Measurements from ENCODE around the gene ZNF407.

ZNF407 gene

DNA sequence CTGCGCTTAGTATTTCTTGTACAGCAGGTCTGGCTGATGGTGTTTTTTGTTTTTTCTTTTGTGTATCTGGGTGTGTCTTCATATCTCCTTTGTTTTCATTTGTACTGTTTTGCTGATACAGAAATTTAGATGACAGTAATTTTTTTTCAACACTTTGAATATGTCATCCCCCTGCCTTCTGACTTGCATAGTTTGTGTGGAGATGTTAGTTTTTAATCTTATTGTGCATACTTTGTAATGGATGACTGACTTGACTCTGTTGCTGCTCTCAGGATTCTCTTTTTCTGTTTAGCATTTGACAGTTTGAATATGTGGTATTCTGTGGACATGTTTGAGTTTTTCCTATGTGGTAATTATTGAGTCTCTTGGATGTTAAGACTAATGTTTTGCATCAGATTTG, 161.3 kb downstream of the ZNF407 start:
- Mint-ChIP-seq H3K4me1 (ENCODE audit: low read depth) (peaks cover 3% of the 10 kb centered on the region), H3K9me3 (peaks cover 16% of the 10 kb centered on the region), H3K4me3 (no peak overlapping the region), H3K27ac (no peak overlapping the region), H3K36me3 (ENCODE audit: low read depth) (peaks cover 6% of the 10 kb centered on the region), H3K27me3 (ENCODE audit: low read depth) (no peaks in the 10 kb centered on the region)
- DNase-seq (ENCODE audit: low spot score), result no peak

DNA sequence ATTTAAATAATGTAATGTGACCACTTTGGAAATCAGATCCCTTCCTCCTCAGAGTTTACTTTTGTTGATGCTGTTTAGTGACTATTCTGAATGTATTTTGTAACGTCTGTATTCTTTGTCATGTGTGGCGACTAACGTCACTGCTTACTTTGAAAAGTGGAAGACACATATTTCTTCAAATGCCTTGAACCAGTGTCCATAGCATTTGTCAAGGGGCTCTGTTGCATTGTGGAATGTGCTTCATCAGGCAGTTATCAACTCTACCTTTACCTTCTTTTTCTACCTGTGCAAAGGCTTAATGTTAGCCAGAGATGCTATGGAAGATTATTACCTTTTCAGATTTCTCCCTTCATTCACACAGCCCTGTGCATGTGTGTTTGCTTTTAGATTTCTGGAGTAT, 162.4 kb downstream of the ZNF407 start:
- DNase-seq (ENCODE audit: low spot score), result no peak
- Mint-ChIP-seq H3K27ac (no peak overlapping the region), H3K4me1 (ENCODE audit: low read depth) (peaks cover 3% of the 10 kb centered on the region), H3K4me3 (no peak overlapping the region), H3K27me3 (ENCODE audit: low read depth) (no peaks in the 10 kb centered on the region), H3K36me3 (ENCODE audit: low read depth) (peaks cover 6% of the 10 kb centered on the region), H3K9me3 (peaks cover 18% of the 10 kb centered on the region)

GRCh38 chr18:74760436-74760835, 162.8 kb downstream of the ZNF407 start:
- no peak for DNase-seq (ENCODE audit: low spot score)
- Mint-ChIP-seq H3K9me3 (peaks cover 18% of the 10 kb centered on the region), H3K27ac (no peak overlapping the region), H3K4me3 (no peak overlapping the region), H3K4me1 (ENCODE audit: low read depth) (peaks cover 3% of the 10 kb centered on the region), H3K27me3 (ENCODE audit: low read depth) (no peaks in the 10 kb centered on the region), H3K36me3 (ENCODE audit: low read depth) (peaks cover 6% of the 10 kb centered on the region)

GRCh38 chr18:74766251-74766650, 168.6 kb downstream of the ZNF407 start:
- Mint-ChIP-seq H3K9me3 (peaks cover 4% of the 10 kb centered on the region), H3K27ac (no peak overlapping the region), H3K4me3 (no peak overlapping the region), H3K4me1 (ENCODE audit: low read depth) (no peaks in the 10 kb centered on the region), H3K36me3 (ENCODE audit: low read depth) (no peaks in the 10 kb centered on the region), H3K27me3 (ENCODE audit: low read depth) (no peaks in the 10 kb centered on the region)
- DNase-seq (ENCODE audit: low spot score), result no peak

GRCh38 chr18:74768096-74768495, 170.4 kb downstream of the ZNF407 start:
- Mint-ChIP-seq H3K4me3 (no peak overlapping the region), H3K4me1 (ENCODE audit: low read depth) (no peaks in the 10 kb centered on the region), H3K27me3 (ENCODE audit: low read depth) (no peaks in the 10 kb centered on the region)

GRCh38 chr18:74773171-74773624, 175.5 kb downstream of the ZNF407 start:
- no peak overlapping the region for H3K27ac Mint-ChIP-seq

More at GRCh38 chr18:74768096-74768495, 170.4 kb downstream of the ZNF407 start:
- Mint-ChIP-seq H3K27ac (no peak overlapping the region), H3K36me3 (ENCODE audit: low read depth) (no peaks in the 10 kb centered on the region), H3K9me3 (peaks cover 4% of the 10 kb centered on the region)
- DNase-seq (ENCODE audit: low spot score), result no peak

GRCh38 chr18:74774486-74774885, 176.8 kb downstream of the ZNF407 start:
- Mint-ChIP-seq H3K27me3 (ENCODE audit: low read depth) (no peaks in the 10 kb centered on the region), H3K9me3 (no peaks in the 10 kb centered on the region), H3K4me1 (ENCODE audit: low read depth) (no peaks in the 10 kb centered on the region), H3K27ac (no peak overlapping the region), H3K4me3 (no peak overlapping the region), H3K36me3 (ENCODE audit: low read depth) (no peaks in the 10 kb centered on the region)
- no peak for DNase-seq (ENCODE audit: low spot score)

More at GRCh38 chr18:74773171-74773624, 175.5 kb downstream of the ZNF407 start:
- Mint-ChIP-seq H3K9me3 (no peaks in the 10 kb centered on the region), H3K27me3 (ENCODE audit: low read depth) (no peaks in the 10 kb centered on the region), H3K4me3 (no peak overlapping the region), H3K4me1 (ENCODE audit: low read depth) (no peaks in the 10 kb centered on the region), H3K36me3 (ENCODE audit: low read depth) (no peaks in the 10 kb centered on the region)
- DNase-seq (ENCODE audit: low spot score), result no peak

DNA sequence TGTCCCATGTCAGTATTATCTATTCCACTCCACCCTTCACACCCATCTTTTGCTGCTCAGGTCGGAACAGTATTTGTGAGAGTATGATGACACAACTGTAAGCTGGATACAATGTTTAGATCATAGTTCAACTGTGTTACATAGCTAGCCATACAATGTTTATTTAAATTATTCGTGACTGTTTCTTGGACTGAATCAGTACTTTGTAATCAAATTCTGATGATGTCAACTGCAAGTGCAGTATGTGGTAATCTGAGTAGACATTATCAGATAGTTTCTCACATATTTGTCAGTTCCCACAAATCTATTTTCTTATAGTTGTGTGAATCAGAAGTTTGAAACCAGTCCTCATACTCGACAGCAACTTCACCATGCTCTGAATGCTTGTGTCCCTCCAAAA, 177.6 kb downstream of the ZNF407 start:
- Mint-ChIP-seq H3K4me3 (no peak overlapping the region), H3K27ac (no peak overlapping the region), H3K9me3 (no peaks in the 10 kb centered on the region), H3K4me1 (ENCODE audit: low read depth) (no peaks in the 10 kb centered on the region), H3K27me3 (ENCODE audit: low read depth) (no peaks in the 10 kb centered on the region), H3K36me3 (ENCODE audit: low read depth) (no peaks in the 10 kb centered on the region)
- no peak for DNase-seq (ENCODE audit: low spot score)

DNA sequence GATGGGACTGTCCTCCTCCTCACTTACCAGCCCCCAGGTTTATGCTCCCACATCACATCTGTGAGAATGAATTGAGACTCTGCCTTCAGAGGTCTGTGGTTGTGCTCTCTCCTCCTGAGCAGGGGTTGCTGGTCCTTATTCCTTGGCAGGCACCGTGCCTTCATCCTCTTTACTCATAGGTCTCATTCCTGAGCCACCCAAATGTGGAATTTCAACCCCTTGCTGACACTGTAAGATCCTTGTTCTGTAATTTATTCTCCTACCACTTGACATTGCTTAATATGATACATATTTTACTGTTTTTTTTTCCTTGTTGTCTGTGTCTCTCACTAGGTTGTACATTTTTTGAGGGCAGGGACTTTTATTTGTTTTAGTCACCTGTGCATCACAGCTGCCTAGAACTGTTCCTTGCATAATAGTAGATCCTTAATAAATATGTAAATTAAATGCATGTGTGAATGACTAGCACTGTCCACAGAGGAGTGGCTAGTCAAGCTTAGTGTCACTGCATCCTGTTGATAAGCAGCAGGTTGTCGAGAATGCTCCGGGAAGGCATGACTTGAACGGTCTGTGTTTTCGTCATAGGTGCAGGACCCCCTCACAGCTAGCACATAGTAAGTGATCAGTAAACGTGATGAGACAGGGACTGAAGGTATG, 180.6 kb downstream of the ZNF407 start:
- H3K4me3 Mint-ChIP-seq, result no peak overlapping the region
- no peak overlapping the region for H3K27ac Mint-ChIP-seq

GRCh38 chr18:74784752-74785151, 187.1 kb downstream of the ZNF407 start:
- DNase-seq (ENCODE audit: low spot score), result no peak
- Mint-ChIP-seq H3K9me3 (no peaks in the 10 kb centered on the region), H3K4me3 (no peak overlapping the region), H3K36me3 (ENCODE audit: low read depth) (no peaks in the 10 kb centered on the region), H3K27me3 (ENCODE audit: low read depth) (no peaks in the 10 kb centered on the region), H3K27ac (no peak overlapping the region), H3K4me1 (ENCODE audit: low read depth) (no peaks in the 10 kb centered on the region)

More for the DNA sequence above, 180.6 kb downstream of the ZNF407 start:
- no peaks in the 10 kb centered on the region for H3K4me1 Mint-ChIP-seq (ENCODE audit: low read depth)
- H3K9me3 Mint-ChIP-seq, result no peaks in the 10 kb centered on the region
- DNase-seq (ENCODE audit: low spot score), result no peak
- H3K36me3 Mint-ChIP-seq (ENCODE audit: low read depth), result no peaks in the 10 kb centered on the region
- no peaks in the 10 kb centered on the region for H3K27me3 Mint-ChIP-seq (ENCODE audit: low read depth)

DNA sequence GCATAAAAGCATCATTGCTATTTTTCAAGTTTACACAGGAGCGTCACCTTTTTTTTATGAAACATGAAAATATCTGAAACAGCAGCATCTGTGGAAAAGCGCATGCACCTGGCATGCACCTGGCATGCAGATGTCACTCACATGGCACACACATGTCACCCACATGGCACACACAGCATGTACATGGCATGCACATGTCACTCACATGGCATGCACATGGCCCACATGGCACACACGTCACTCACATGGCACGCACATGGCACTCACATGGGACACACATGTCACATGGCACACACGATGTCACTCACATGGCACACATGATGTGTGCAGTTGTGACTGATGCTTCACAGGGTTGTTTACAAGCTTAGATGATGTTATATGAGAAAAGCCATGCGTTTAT, 188.0 kb downstream of the ZNF407 start:
- no peak for DNase-seq (ENCODE audit: low spot score)
- Mint-ChIP-seq H3K27me3 (ENCODE audit: low read depth) (no peaks in the 10 kb centered on the region), H3K36me3 (ENCODE audit: low read depth) (no peaks in the 10 kb centered on the region), H3K27ac (no peak overlapping the region), H3K9me3 (no peaks in the 10 kb centered on the region), H3K4me1 (ENCODE audit: low read depth) (no peaks in the 10 kb centered on the region), H3K4me3 (no peak overlapping the region)

DNA sequence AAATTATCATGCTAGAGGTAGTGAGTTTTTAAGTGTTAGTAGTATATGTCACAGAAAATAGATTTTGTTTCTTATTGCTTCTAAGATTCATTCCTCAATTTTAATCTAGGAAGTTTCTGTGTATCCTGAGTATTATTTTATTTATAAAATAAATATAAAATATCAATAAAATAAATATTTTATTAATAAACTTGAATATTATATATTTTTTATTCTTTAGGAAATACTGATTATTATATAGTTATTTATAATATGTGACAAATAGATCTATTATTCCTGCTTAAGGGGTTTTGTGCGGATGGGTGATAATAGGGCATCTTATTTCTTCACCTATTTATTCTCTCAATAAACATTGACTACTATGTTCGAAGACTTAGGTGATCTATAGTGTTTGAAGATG, 191.0 kb downstream of the ZNF407 start:
- no peak overlapping the region for H3K4me3 Mint-ChIP-seq
- no peaks in the 10 kb centered on the region for H3K9me3 Mint-ChIP-seq
- no peak overlapping the region for H3K27ac Mint-ChIP-seq
- H3K4me1 Mint-ChIP-seq (ENCODE audit: low read depth), result no peaks in the 10 kb centered on the region
- H3K27me3 Mint-ChIP-seq (ENCODE audit: low read depth), result no peaks in the 10 kb centered on the region
- no peak for DNase-seq (ENCODE audit: low spot score)
- no peaks in the 10 kb centered on the region for H3K36me3 Mint-ChIP-seq (ENCODE audit: low read depth)

- no peak overlapping the region for H3K4me3 Mint-ChIP-seq
- H3K36me3 Mint-ChIP-seq (ENCODE audit: low read depth), result no peaks in the 10 kb centered on the region
- H3K4me1 Mint-ChIP-seq (ENCODE audit: low read depth), result no peaks in the 10 kb centered on the region
- no peaks in the 10 kb centered on the region for H3K27me3 Mint-ChIP-seq (ENCODE audit: low read depth)
- H3K27ac Mint-ChIP-seq, result no peak overlapping the region
- H3K9me3 Mint-ChIP-seq, result no peaks in the 10 kb centered on the region
- DNase-seq (ENCODE audit: low spot score), result no peak
Observed at GRCh38 chr18:74789078-74789477, 191.4 kb downstream of the ZNF407 start.

- no peak overlapping the region for H3K4me3 Mint-ChIP-seq
- no peak overlapping the region for H3K27ac Mint-ChIP-seq
- H3K36me3 Mint-ChIP-seq (ENCODE audit: low read depth), result no peaks in the 10 kb centered on the region
- no peak for DNase-seq (ENCODE audit: low spot score)
- no peaks in the 10 kb centered on the region for H3K27me3 Mint-ChIP-seq (ENCODE audit: low read depth)
- H3K9me3 Mint-ChIP-seq, result no peaks in the 10 kb centered on the region
- no peaks in the 10 kb centered on the region for H3K4me1 Mint-ChIP-seq (ENCODE audit: low read depth)
Observed at GRCh38 chr18:74790451-74790850, 192.8 kb downstream of the ZNF407 start.

All from T-helper 2 cell treated with Interferon-gamma antibody and Interleukin-4, amounts not matched to agents 5 μg/mL and 100 μg/mL, for 36 hours (primary cell).